Measurements from ENCODE around the gene ACADVL.

Gene ACADVL

GRCh38 chr17:7252176-7253043, 32.7 kb downstream of the ACADVL start, which contains the start of gene ELP5:
TSS of gene ELP5 (plus strand) at chr17:7252215. CDS start at chr17:7252551, 336 bp downstream.
- peak; percentile 81 for DNase-seq

DNA sequence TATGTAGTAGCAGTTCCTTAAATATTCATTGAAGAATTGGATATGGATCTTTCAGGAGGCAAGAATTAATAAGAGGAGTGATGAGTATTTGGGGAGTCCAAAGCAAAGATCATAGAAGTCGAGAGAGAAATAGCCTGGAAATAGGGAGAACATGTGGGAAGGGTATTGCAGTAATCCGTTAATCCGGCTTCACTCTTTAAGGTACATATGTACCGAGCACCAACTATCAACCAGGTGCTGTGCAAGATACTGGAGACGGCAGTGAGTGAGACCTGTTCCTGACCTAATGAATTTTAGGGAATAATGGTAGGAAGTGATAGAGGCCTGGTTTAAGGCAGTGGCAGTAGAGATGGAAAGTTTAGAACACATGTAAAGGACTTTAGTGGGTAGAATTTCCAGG, 33.3 kb downstream of the ACADVL start:
- DNase-seq: no peak

GRCh38 chr17:7254511-7254910, 34.8 kb downstream of the ACADVL start:
- no peak for DNase-seq

- DNase-seq: no peak
Measured at GRCh38 chr17:7256766-7257456, 37.2 kb downstream of the ACADVL start.

DNA sequence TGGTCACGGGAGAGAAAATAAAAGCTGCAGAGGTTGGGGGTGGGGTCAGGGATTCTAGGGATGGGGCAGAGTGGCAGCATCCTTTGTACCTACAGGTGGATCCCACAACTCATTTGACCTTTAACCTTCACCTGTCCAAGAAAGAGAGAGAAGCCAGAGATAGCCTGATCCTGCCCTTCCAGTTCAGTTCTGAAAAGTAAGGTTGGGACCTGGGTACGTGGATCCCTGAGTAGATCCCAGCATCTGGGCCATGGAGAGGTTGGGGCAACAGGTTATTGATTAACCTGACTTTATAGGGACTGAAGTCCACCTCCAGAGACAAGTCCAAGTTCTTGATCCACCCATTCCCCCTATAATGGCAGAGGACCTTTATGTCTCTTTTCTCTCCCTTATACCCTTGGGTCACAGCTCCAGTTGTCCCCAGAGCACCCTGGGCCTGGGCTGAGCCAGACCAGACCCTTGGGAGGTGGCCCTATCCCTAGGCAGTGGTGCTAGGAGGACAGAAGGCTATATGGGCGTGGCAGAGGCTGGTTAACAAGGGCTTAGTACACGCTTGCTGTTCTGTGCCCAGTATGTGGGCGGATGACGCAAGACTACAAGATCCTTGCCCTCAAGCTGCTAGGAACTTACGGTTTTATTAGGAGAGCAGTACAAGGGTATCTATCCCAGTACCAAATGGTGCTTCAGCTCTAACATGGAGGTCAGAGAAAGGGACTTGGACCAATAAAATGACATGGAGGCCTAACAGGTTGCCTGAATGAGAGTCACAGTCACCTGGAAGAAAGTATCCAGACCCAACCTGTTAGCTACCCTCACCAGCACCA, 39.2 kb downstream of the ACADVL start:
- DNase-seq: no peak

DNA sequence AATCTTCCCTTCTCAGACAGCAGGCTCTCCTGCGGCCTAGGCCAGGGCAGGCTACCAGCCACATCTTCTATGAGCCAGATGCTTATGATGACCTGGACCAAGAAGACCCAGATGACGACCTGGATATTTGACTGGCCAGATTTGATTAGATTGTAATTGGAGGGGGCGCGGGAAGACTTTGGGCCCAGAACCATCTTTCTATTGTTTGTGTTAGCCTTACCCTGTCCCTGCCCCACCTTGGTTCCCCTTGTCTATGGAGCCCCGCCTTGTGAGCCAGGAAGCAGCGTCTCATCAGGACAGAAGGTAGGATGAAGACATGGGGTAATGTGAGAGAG, 39.8 kb downstream of the ACADVL start:
- no peak for DNase-seq

GRCh38 chr17:7260151-7260550, 40.4 kb downstream of the ACADVL start:
- no peak for DNase-seq

- no peak for DNase-seq
Measured at GRCh38 chr17:7260651-7261378, 41.1 kb downstream of the ACADVL start.

GRCh38 chr17:7261379-7262191, 41.8 kb downstream of the ACADVL start:
- DNase-seq: no peak

DNA sequence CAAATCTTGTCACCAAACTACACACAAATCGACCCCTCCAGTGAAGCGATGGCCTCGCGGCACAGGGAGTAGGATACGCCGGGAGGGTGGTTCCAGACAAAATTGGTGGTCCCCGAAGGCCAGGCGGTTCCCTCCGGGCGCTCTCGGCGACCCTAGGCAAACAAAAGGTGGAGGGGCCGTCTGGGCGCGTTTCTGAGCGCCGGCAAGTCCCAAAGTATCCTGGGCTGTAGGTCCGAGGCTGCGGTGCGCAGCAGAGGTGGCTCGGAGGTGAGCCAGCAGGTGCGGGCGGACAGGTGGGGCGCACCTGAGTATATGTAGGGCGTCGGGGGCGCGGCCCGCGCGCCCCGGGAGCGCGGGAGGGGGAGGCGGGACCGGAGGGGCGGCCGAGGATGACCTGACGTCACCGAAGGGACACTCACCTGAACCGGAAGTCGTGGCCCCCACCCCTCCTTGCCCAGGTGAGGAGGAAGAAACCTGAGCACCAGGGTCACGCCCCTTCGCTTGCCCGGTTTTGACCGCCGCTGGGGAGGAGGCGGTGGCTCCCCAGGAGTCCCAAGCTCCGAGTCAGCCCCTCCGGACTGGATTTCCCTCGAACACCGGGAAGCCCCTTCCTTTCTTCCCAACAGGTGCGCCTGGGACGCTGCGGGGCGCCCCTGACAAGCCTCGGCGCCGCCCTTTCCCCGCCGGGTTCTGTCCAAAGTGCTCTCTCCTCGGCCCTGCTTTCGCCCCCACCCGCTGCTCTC, 42.6 kb downstream of the ACADVL start, which contains the start of gene CLDN7:
CLDN7 (minus strand) TSS at position 287 of the 743 bp plus-strand sequence. CDS start 435 bp downstream, outside the sequence.
- no peak for DNase-seq

GRCh38 chr17:7262935-7263800, 43.4 kb downstream of the ACADVL start:
- no peak for DNase-seq

DNA sequence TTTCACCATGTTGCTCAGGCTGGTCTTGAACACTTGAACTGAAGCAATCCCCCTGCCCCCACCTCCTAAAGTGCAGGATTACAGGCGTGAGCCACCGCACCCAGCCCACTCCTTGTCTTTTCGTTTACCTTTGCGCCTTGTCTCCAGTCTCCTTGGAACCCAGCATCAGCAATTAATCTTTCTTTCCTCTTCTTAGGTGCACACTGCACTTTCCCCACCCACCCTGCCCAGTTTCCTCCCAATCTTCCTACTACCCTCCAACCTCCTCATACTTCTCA, 44.0 kb downstream of the ACADVL start:
- no peak for DNase-seq

- DNase-seq: no peak
Measured at GRCh38 chr17:7266784-7267183, 47.0 kb downstream of the ACADVL start.

All from NCI-H1092 (cell line).